ENCODE data around the gene NPLOC4. TPM values are rescaled to one million over a fixed set of nuclear protein-coding genes. Genes with fewer than 3 reads are reported as not detected.

Gene NPLOC4
- total and polyA plus RNA-seq, 2 of the 8 experiments (the other 6 are each of a cell fraction or from before 2014, with no cell fraction given) = 70.7 to 92.7 TPM

DNA sequence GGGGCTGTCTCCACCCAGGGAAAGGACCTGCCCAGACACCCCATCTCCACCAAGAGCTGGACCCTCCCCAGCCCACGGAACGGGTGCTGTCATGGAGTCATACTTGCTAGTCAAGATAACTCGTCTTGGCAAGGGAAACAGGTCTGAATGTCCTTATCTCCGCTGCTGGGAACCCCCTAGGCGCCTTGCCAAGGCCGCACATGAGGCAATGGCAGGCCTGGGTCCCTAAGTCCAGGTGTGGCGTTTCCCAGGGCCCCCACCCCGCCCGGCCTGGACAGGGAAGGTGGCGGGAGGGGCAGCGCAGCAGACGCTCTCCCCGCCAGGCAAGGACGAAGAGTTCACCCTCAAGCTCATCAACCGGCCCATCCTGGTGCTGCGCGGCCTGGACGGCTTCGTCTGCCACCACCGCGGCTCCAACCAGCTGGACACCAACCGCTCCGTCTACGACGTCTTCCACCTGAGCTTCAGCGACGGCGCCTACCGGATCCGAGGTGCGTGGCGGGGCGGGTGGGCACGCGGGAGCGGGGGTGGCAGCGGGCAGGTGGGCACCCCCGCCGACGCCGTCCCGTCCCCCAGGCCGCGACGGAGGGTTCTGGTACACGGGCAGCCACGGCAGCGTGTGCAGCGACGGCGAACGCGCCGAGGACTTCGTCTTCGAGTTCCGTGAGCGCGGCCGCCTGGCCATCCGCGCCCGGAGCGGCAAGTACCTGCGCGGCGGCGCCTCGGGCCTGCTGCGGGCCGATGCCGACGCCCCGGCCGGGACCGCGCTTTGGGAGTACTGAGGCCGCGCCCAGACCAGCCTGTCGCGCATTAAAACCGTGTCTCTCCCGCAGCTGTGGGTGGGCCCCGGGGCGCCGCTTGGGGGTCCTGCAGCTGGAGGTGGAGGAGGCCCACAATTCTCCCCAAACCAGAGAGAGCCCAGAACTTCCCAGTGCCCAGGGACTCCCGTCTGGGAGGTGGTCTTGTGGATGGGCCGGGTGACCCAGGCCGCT, 100.3 kb downstream of the NPLOC4 start (continued):
- no peak for TF ChIP-seq POU5F1 (IDR thresholded peaks at IDR 0.05; ENCODE audit: low read depth, low read length)
- no peak for TF ChIP-seq SP4 (IDR thresholded peaks at IDR 0.05; ENCODE audit: low read length)
- 0 out of 2 replicates have a peak, but pooled peaks have one; percentile 11 for TF ChIP-seq RBBP5 (IDR thresholded peaks at IDR 0.05; ENCODE audit: borderline replicate concordance, low read depth, low read length)
- peak; percentile 58; the same call in 1 of the 2 replicates for TF ChIP-seq GABPA (IDR thresholded peaks at IDR 0.05; ENCODE audit: borderline replicate concordance, insufficient read depth, low read length)
- TF ChIP-seq, protein P1, sequence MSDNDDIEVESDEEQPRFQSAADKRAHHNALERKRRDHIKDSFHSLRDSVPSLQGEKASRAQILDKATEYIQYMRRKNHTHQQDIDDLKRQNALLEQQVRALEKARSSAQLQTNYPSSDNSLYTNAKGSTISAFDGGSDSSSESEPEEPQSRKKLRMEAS (IDR thresholded peaks at IDR 0.05) = peak; percentile 87
- TF ChIP-seq GTF2F1 (IDR thresholded peaks at IDR 0.05; ENCODE audit: borderline replicate concordance, low read depth, low read length) = no peak
- TF ChIP-seq SP1 (IDR thresholded peaks at IDR 0.05; ENCODE audit: low read depth, low read length) = no peak
- TF ChIP-seq JUN (IDR thresholded peaks at IDR 0.05; ENCODE audit: low read depth, low read length) = no peak
- TF ChIP-seq RFX5 (IDR thresholded peaks at IDR 0.05; ENCODE audit: borderline replicate concordance, low read depth, low read length) = no peak
- no peak for TF ChIP-seq BRCA1 (IDR thresholded peaks at IDR 0.05; ENCODE audit: low read depth, low read length)
- TF ChIP-seq SIX5 (IDR thresholded peaks at IDR 0.05; ENCODE audit: low read depth, low read length) = no peak
- TF ChIP-seq, protein P2, sequence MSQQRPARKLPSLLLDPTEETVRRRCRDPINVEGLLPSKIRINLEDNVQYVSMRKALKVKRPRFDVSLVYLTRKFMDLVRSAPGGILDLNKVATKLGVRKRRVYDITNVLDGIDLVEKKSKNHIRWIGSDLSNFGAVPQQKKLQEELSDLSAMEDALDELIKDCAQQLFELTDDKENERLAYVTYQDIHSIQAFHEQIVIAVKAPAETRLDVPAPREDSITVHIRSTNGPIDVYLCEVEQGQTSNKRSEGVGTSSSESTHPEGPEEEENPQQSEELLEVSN (IDR thresholded peaks at IDR 0.05) = peak; percentile 74; the same call in 1 of the 2 replicates
- TF ChIP-seq SIRT6 (IDR thresholded peaks at IDR 0.05; ENCODE audit: low read length) = no peak
- no peak for TF ChIP-seq EP300 (IDR thresholded peaks at IDR 0.05; ENCODE audit: borderline replicate concordance in 1 of 2, low read depth in 2 of 2, low read length in 2 of 2)
- TF ChIP-seq RNF2 (IDR thresholded peaks at IDR 0.05; ENCODE audit: borderline replicate concordance, low read depth, low read length, missing control alignments, poor library complexity, severe bottlenecking) = no peak
- TF ChIP-seq HDAC6 (IDR thresholded peaks at IDR 0.05; ENCODE audit: low read depth, low read length) = no peak
- TF ChIP-seq ZNF274 (IDR thresholded peaks at IDR 0.05; ENCODE audit: borderline replicate concordance, extremely low read depth, low read length) = no peak
- no peak for TF ChIP-seq SIN3A (conservative IDR thresholded peaks at IDR 0.05 in 1 of 2, IDR thresholded peaks at IDR 0.05 in 1 of 2; ENCODE audit: low read depth in 1 of 2, low read length in 2 of 2)
- TF ChIP-seq POLR2A (IDR thresholded peaks at IDR 0.05; ENCODE audit: control extremely low read depth in 1 of 2, low read depth in 2 of 2, low read length in 2 of 2) = no peak
- TF ChIP-seq KDM1A (IDR thresholded peaks at IDR 0.05; ENCODE audit: borderline replicate concordance, low read length) = no peak
- no peak for TF ChIP-seq CBX8 (IDR thresholded peaks at IDR 0.05; ENCODE audit: borderline replicate concordance, low read depth, low read length)
- TF ChIP-seq NANOG (IDR thresholded peaks at IDR 0.05; ENCODE audit: insufficient read depth, low read depth, low read length, poor library complexity, severe bottlenecking) = no peak

All from H1 (cell line).